Sigmoid colon (tissue), 7 donors: ENCODE measurements around the gene ADAM10. TPM values are rescaled to one million over a fixed set of nuclear protein-coding genes. Genes with fewer than 3 reads are reported as not detected.

ENCODE experiments used
- DNase-seq: peaks from one replicate; pipeline ENCODE4 v3.0.0-alpha.2; 2019
- H3K27ac ChIP-seq, 4 donors: fragments of 200-600 bp; sonication (generic); one replicate each; pipeline ENCODE4 v1.5.1; 2016 to 2019; ENCODE audit warnings: mild to moderate bottlenecking in 1 of 4
- H3K27me3 ChIP-seq, 3 donors: fragments of 200-600 bp; sonication (generic); one replicate each; pipeline ENCODE4 v1.5.1; 2019; ENCODE audit warnings: mild to moderate bottlenecking in 1 of 3
- H3K36me3 ChIP-seq, 4 donors: fragments of 200-600 bp; sonication (generic); one replicate each; pipeline ENCODE4 v1.5.1; 2016 to 2019
- H3K4me1 ChIP-seq, 4 donors: fragments of 200-600 bp; sonication (generic); one replicate each; pipeline ENCODE4 v1.5.1; 2017 to 2019
- H3K4me3 ChIP-seq, 4 donors: fragments of 200-600 bp; sonication (generic); one replicate each; pipeline ENCODE4 v1.5.1; 2017 to 2019; ENCODE audit warnings: mild to moderate bottlenecking in 2 of 4, moderate library complexity in 1 of 4
- H3K9me3 ChIP-seq, 4 donors: fragments of 200-600 bp in 3 of 4; sonication (generic) in 3 of 4; one replicate each; pipeline versions ENCODE4 v1.5.1 to v1.6.1; 2013 to 2019
- EP300 ChIP-seq, 4 donors: sonication (generic); formaldehyde crosslinking; IDR thresholded peaks; one replicate each; pipeline ENCODE4 v1.6.1; 2017; ENCODE audit warnings: antibody characterized with exemption in 4 of 4
- POLR2A ChIP-seq, 2 donors: fragments of 450-650 bp; IDR thresholded peaks; one replicate each; pipeline ENCODE4 v1.6.1; 2016; ENCODE audit warnings: antibody characterized with exemption in 2 of 2, mild to moderate bottlenecking in 2 of 2, moderate library complexity in 2 of 2
- POLR2AphosphoS5 ChIP-seq, 4 donors: sonication (generic); formaldehyde crosslinking; IDR thresholded peaks; one replicate each; pipeline ENCODE4 v1.6.1; 2017; ENCODE audit warnings: antibody characterized with exemption in 4 of 4
- WGBS, 2 donors: extraction: QIAGEN DNeasy Blood & Tissue Kit; methylation state at CpG; one replicate each; pipeline ENCODE4 v1.1.7; 2013; 5-methylcytosine and 5-hydroxymethylcytosine counted together
- intact Hi-C: fragments of 100-400 bp; cut with DNase I; formaldehyde crosslinking; loops from one replicate; pipeline ENCODE4 v1.15.1; 2023
- polyA plus RNA-seq, 3 donors: library from polyadenylated mRNA; stranded (reverse); fragments of 200-250 nt; gene quantifications; one replicate each; pipeline ENCODE4 v1.2.3, GENCODE V29; 2013
- total RNA-seq, 4 donors: library from RNA; depleted of rRNA; stranded (reverse); fragments of >200 nt; gene quantifications; one replicate each; pipeline ENCODE4 v1.1.0, GENCODE V29; 2016
- TF ChIP-seq, protein P1 (sequence below), 4 experiments: fragments of 450-650 bp in 3 of 4; fragments of 200-600 bp in 1 of 4; IDR thresholded peaks; one replicate each; pipeline ENCODE4 v1.5.1; 2016 to 2019; ENCODE audit warnings: antibody characterized with exemption in 4 of 4, mild to moderate bottlenecking in 3 of 4, moderate library complexity in 2 of 4
- donor health status: healthy with polysubstance abuse.
- donor health status: Bipolar disorder and iron deficiency.
- donor health status: healthy.

ADAM10 gene
- total and polyA plus RNA-seq, 7 donors: 6.6 to 70.9 (median 44.9) TPM

DNA sequence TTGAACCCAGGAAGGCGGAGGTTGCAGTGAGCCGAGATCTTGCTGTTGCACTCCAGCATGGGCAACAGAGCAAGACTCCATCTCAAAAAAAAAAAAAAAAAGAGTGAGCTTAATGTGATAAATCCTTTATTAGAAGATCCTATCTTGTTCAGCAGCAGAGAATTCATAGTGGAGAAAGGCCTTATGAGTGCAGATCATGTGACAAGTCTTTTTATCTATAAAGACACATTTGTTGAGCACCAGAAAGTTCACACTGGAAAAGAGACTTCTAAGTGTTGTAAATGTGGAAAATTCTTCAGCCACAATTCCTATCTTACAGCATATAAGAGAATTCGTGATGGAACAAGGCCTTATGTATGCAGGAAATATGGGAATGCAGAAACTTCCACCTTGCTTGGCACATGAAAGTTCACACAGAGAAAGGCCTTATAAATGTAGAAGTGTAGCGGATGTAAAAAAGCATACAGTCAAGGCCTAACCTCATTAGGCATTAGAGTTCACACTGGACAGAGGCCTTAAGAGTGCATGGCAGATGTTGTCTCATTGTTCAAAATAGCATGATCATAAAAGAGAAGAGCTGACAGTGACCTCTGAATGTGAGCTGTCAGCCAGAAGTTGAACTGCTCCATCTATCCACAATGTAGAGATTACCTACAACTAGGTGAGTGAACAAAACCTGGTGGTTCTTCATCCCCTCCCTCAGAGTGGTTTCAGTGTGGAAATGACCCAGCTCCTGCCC is 16.7 kb downstream of the ADAM10 start:
- no peak overlapping the region for H3K27ac ChIP-seq
- no peak for DNase-seq
- no peaks in the 10 kb centered on the region for H3K36me3 ChIP-seq
- no peak overlapping the region for H3K4me3 ChIP-seq
- WGBS, 2 donors: 95 to 99% methylated on average over 4 of the region's 4 CpGs
- H3K4me1 ChIP-seq: peaks cover 0 to 40% (median 30%) of the 10 kb centered on the region in 4 donors
- intact Hi-C loops: no loop called here
- H3K27me3 ChIP-seq: no peaks in the 10 kb centered on the region
- no peaks in the 10 kb centered on the region for H3K9me3 ChIP-seq
- TF ChIP-seq EP300 (IDR thresholded peaks at IDR 0.05): no peak
- no peak for TF ChIP-seq POLR2AphosphoS5 (IDR thresholded peaks at IDR 0.05)
- no peak for TF ChIP-seq POLR2A (IDR thresholded peaks at IDR 0.05)
- TF ChIP-seq, protein P1, sequence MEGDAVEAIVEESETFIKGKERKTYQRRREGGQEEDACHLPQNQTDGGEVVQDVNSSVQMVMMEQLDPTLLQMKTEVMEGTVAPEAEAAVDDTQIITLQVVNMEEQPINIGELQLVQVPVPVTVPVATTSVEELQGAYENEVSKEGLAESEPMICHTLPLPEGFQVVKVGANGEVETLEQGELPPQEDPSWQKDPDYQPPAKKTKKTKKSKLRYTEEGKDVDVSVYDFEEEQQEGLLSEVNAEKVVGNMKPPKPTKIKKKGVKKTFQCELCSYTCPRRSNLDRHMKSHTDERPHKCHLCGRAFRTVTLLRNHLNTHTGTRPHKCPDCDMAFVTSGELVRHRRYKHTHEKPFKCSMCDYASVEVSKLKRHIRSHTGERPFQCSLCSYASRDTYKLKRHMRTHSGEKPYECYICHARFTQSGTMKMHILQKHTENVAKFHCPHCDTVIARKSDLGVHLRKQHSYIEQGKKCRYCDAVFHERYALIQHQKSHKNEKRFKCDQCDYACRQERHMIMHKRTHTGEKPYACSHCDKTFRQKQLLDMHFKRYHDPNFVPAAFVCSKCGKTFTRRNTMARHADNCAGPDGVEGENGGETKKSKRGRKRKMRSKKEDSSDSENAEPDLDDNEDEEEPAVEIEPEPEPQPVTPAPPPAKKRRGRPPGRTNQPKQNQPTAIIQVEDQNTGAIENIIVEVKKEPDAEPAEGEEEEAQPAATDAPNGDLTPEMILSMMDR (IDR thresholded peaks at IDR 0.05): no peak

DNA sequence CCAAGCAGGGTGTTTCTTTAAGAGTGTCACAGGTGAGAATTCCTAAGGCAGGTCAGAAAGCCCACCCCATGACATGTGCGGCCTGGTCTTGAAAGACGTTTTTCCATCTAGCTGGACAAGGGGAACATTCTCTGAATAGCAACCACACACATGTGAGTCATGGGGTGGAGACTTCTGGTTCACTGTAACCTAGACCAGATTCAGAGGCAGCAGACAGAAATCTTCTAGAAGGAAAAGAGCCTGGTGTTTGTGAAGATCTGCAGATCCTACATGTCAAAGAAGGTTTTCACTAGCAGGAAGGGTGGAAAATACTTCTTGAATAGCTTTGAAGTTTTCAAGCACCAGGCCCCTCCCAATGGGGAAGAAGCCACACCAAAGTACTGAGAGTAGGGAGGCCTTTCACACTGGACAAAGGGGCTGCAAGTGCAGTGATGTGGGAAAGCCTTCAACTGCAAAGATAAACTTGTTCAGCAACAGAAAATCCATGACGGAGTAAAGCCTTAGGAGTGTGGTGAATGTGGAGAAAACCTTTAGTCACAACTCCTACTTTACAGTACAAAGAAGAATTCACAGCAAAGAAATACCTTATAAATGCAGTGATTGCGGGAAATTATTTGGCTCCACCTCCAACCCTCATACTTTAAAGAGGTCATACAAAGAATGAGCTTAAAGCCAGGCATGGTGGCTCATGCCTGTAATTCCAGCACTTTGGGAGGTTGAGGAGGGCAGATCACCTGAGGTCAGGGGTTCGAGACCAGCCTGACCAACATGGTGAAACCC is 17.6 kb downstream of the ADAM10 start:
- Histone ChIP-seq H3K27ac (peak overlapping the region in 2 of 4 donors; percentile 28 to 35), H3K4me1 (peaks cover 0 to 31% (median 27%) of the 10 kb centered on the region in 4 donors)
- 83 to 92% methylated on average over 5 of the region's 5 CpGs for WGBS, 2 donors

DNA sequence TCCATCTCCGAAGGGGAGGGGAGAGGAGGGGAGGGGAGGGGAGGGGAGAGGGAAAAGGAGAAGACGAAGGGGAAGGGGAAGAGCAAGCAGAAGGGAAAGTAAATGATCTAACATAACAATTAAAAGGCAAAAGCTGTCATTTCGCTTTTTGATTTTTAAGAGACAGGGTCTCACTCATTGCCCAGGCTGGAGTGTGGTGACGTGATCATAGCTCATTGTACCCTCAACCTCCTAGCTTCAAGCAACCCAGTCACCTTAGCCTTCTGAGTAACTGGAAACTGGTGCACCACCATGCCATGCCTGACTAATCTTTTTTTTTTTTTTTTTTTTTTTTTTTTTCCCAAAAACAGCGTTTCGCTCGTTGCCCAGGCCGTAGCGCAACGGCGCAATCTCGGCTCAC is 22.6 kb downstream of the ADAM10 start:
- WGBS, 2 donors: 88 to 95% methylated on average over 12 of the region's 12 CpGs
- no peaks in the 10 kb centered on the region for H3K27me3 ChIP-seq
- no peaks in the 10 kb centered on the region for H3K36me3 ChIP-seq
- no peak for TF ChIP-seq POLR2A (IDR thresholded peaks at IDR 0.05)
- H3K4me3 ChIP-seq: no peak overlapping the region
- intact Hi-C loops: no loop called here
- H3K9me3 ChIP-seq: no peaks in the 10 kb centered on the region
- no peak overlapping the region for H3K27ac ChIP-seq
- no peak for DNase-seq
- H3K4me1 ChIP-seq: peaks cover 0 to 49% (median 39%) of the 10 kb centered on the region in 4 donors

More for the DNA sequence above, 17.6 kb downstream of the ADAM10 start:
- intact Hi-C loops: no loop called here
- H3K36me3 ChIP-seq: no peaks in the 10 kb centered on the region
- no peak overlapping the region for H3K4me3 ChIP-seq
- no peaks in the 10 kb centered on the region for H3K27me3 ChIP-seq
- H3K9me3 ChIP-seq: no peaks in the 10 kb centered on the region
- TF ChIP-seq, protein P1 (IDR thresholded peaks at IDR 0.05): no peak
- TF ChIP-seq POLR2AphosphoS5 (IDR thresholded peaks at IDR 0.05) (no peak), EP300 (IDR thresholded peaks at IDR 0.05) (no peak), POLR2A (IDR thresholded peaks at IDR 0.05) (no peak)
- DNase-seq: no peak

DNA sequence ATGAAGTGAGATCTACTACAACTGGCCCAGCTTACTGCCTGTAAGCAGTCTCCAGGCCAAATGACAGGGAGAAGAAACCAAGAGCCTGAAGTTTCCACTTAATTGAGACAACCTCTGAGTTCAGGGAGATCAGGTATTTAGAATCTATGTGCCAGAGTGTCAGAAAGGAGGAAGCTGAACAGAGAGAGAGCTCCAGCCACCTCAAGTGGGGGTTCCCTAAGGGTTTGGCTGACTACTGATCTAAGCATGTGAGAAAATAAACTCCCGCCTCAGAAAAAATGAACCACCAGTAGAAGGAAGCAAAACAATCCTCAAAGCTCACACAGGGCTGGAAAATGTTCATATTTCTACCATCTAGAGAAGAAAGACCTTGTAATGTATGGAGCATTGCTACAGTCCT is 25.0 kb downstream of the ADAM10 start:
- 66 to 79% methylated on average over 1 of the region's 1 CpG for WGBS, 2 donors
- no peak for DNase-seq
- Histone ChIP-seq H3K27me3 (no peaks in the 10 kb centered on the region), H3K4me3 (no peak overlapping the region), H3K4me1 (peaks cover 0 to 30% (median 20%) of the 10 kb centered on the region in 4 donors), H3K27ac (no peak overlapping the region), H3K9me3 (no peaks in the 10 kb centered on the region), H3K36me3 (no peaks in the 10 kb centered on the region)
- TF ChIP-seq EP300 (IDR thresholded peaks at IDR 0.05) (no peak), POLR2AphosphoS5 (IDR thresholded peaks at IDR 0.05) (no peak), POLR2A (IDR thresholded peaks at IDR 0.05) (no peak)
- TF ChIP-seq, protein P1 (IDR thresholded peaks at IDR 0.05): no peak
- intact Hi-C loops: no loop called here

DNA sequence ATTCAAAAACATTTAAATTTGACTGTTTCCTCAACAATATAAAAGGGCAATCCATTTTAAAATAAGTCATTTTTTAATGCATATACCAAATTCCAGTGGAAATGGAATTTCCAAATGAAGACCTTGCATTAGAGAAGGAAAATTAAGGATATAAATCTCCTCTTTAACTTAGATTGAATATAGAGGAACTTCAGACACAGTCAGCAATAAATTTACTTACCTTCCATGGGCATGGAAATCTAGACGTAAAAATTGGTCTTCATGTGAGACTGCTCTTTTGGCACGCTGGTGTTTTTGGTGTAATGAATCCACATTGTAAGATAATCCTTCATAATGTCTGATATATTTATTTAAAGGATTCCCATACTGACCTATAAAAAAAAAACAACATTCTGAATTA is 32.1 kb downstream of the ADAM10 start:
- intact Hi-C loops: no loop called here
- 95 to 96% methylated on average over 2 of the region's 2 CpGs for WGBS, 2 donors
- H3K9me3 ChIP-seq: no peaks in the 10 kb centered on the region
- no peak overlapping the region for H3K27ac ChIP-seq
- no peaks in the 10 kb centered on the region for H3K27me3 ChIP-seq
- no peaks in the 10 kb centered on the region for H3K4me1 ChIP-seq
- no peak overlapping the region for H3K4me3 ChIP-seq
- peaks cover 0 to 10% (median 1%) of the 10 kb centered on the region in 4 donors for H3K36me3 ChIP-seq
- no peak for TF ChIP-seq POLR2A (IDR thresholded peaks at IDR 0.05)
- TF ChIP-seq POLR2AphosphoS5 (IDR thresholded peaks at IDR 0.05): no peak
- TF ChIP-seq, protein P1 (IDR thresholded peaks at IDR 0.05): no peak
- TF ChIP-seq EP300 (IDR thresholded peaks at IDR 0.05): no peak
- no peak for DNase-seq
